Measurements from ENCODE around the gene PPIG. TPM values are rescaled to one million over a fixed set of nuclear protein-coding genes. Genes with fewer than 3 reads are reported as not detected.

The PPIG gene
- total RNA-seq, 1 donor from 2014 or later, result 24.7 TPM

DNA sequence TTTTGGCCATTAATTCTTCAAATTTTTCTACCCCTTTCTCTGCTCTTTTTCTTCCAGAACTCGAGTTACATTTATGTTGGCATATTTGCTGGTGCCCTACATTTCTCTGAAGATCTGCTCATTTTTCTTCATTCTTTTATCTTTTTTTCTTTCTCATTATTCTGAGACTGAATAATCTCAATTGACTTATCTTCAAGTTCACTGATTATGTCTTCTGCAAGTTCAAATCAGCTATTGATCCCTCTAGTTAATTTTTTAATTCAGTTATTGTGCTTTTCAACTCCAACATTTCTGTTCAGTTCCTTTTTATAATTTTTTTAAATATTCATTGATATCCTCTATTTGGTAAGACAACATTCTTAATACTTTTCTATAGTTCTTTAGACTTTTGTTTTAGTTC, 106.8 kb downstream of the PPIG start:
- Histone ChIP-seq H3K36me3 (ENCODE audit: control insufficient read depth, insufficient read depth, low read length) (no peaks in the 10 kb centered on the region), H3K4me3 (ENCODE audit: low read depth, low read length) (no peak overlapping the region), H3K27me3 (ENCODE audit: control insufficient read depth, insufficient read depth, low read length) (no peaks in the 10 kb centered on the region)
- DNase-seq (ENCODE audit: low read depth), result no peak
- TF ChIP-seq CTCF (IDR thresholded peaks at IDR 0.05; ENCODE audit: insufficient read depth, low read length, poor library complexity, severe bottlenecking), result no peak

Other genes starting within 250 kb of the PPIG start
- 0.21 and 1.4 TPM in 2 replicates for gene LRP2, start 221.8 kb upstream of the PPIG start, total RNA-seq
- gene BBS5, start 104.9 kb upstream of the PPIG start, total RNA-seq, result 7.3 and 8.7 TPM in 2 replicates
- gene KLHL41, start 74.6 kb upstream of the PPIG start, total RNA-seq, result 0.29 TPM in 1 of 2 replicates, not detected in the other
- 13.3 and 15.5 TPM in 2 replicates for gene FASTKD1, start 10.5 kb upstream of the PPIG start, total RNA-seq
- gene CFAP210, start 110.1 kb downstream of the PPIG start, total RNA-seq, result 0.33 TPM in 1 of 2 replicates, not detected in the other
- gene PHOSPHO2, start 110.1 kb downstream of the PPIG start, total RNA-seq, result 3.3 and 5.8 TPM in 2 replicates
- 19.2 and 21.2 TPM in 2 replicates for gene KLHL23, start 149.5 kb downstream of the PPIG start, total RNA-seq
- gene SSB, start 214.5 kb downstream of the PPIG start, total RNA-seq, result 75.0 and 100 TPM in 2 replicates
- gene METTL5, start 240.6 kb downstream of the PPIG start, total RNA-seq, result 46.1 and 54.1 TPM in 2 replicates
- gene UBR3, start 243.1 kb downstream of the PPIG start, total RNA-seq, result 18.2 and 23.0 TPM in 2 replicates